ENCODE data around the gene DNAH7.

The DNAH7 gene

GRCh38 chr2:195793881-195794280 is 274.8 kb downstream of the DNAH7 start:
- no peak for DNase-seq

GRCh38 chr2:195782156-195782555 is 286.5 kb downstream of the DNAH7 start:
- DNase-seq: no peak

- DNase-seq: no peak
Observed at GRCh38 chr2:195779491-195779890, 289.1 kb downstream of the DNAH7 start.

- DNase-seq: no peak
Observed at GRCh38 chr2:195769975-195770374, 298.7 kb downstream of the DNAH7 start.

- DNase-seq: no peak
Observed at GRCh38 chr2:195768431-195768830, 300.2 kb downstream of the DNAH7 start.

- DNase-seq: no peak
Observed at GRCh38 chr2:195766691-195767090, 301.9 kb downstream of the DNAH7 start.

- no peak for DNase-seq
Observed at GRCh38 chr2:195763866-195764265, 304.8 kb downstream of the DNAH7 start.

- DNase-seq: no peak
Observed at GRCh38 chr2:195759877-195760276, 308.8 kb downstream of the DNAH7 start.

- no peak for DNase-seq
Observed at GRCh38 chr2:195758846-195759245, 309.8 kb downstream of the DNAH7 start.

- no peak for DNase-seq
Observed at GRCh38 chr2:195756218-195756942, 312.3 kb downstream of the DNAH7 start.

GRCh38 chr2:195741191-195741590 is 327.4 kb downstream of the DNAH7 start:
- DNase-seq: no peak

GRCh38 chr2:195737511-195738325 is 330.9 kb downstream of the DNAH7 start:
- DNase-seq: no peak

GRCh38 chr2:195735347-195735746 is 333.3 kb downstream of the DNAH7 start:
- DNase-seq: no peak

- no peak for DNase-seq
Observed at GRCh38 chr2:195734931-195735330, 333.7 kb downstream of the DNAH7 start.

GRCh38 chr2:195734395-195734794 is 334.2 kb downstream of the DNAH7 start:
- no peak for DNase-seq

- DNase-seq: no peak
Observed at GRCh38 chr2:195733831-195734230, 334.8 kb downstream of the DNAH7 start.

- no peak for DNase-seq
Observed at GRCh38 chr2:195732574-195732973, 336.1 kb downstream of the DNAH7 start.

GRCh38 chr2:195730912-195731311 is 337.7 kb downstream of the DNAH7 start:
- no peak for DNase-seq

GRCh38 chr2:195727106-195727505 is 341.5 kb downstream of the DNAH7 start:
- DNase-seq: no peak

- DNase-seq: no peak
Observed at GRCh38 chr2:195722075-195722474, 346.6 kb downstream of the DNAH7 start.

- no peak for DNase-seq
Observed at GRCh38 chr2:195721042-195721441, 347.6 kb downstream of the DNAH7 start.

- DNase-seq: no peak
Observed at GRCh38 chr2:195716466-195716865, 352.2 kb downstream of the DNAH7 start.

- no peak for DNase-seq
Observed at GRCh38 chr2:195711478-195711877, 357.2 kb downstream of the DNAH7 start.

Measured in activated T-cell treated with anti-CD3 and anti-CD28 coated beads for 4 hours (primary cell).